HG03095 (cell line): ENCODE results near the gene PRKCE.

Experiments used
- ATAC-seq: cut with Tn5 transposase; IDR thresholded peaks from one replicate; pipeline ENCODE4 v1.9.1; 2021; ENCODE audit warnings: moderate library complexity; ENCODE audit not compliant: unreplicated experiment

Gene PRKCE

GRCh38 chr2:45631319-45631718, 20.2 kb upstream of the PRKCE start:
- ATAC-seq, result no peak

GRCh38 chr2:45631955-45632354, 19.5 kb upstream of the PRKCE start:
- ATAC-seq, result no peak

- ATAC-seq, result no peak
Observed at GRCh38 chr2:45634223-45634622, 17.3 kb upstream of the PRKCE start.

- ATAC-seq, result no peak
Observed at GRCh38 chr2:45636008-45636407, 15.5 kb upstream of the PRKCE start.

GRCh38 chr2:45637440-45637839, 14.0 kb upstream of the PRKCE start:
- ATAC-seq, result no peak

GRCh38 chr2:45640576-45640975, 10.9 kb upstream of the PRKCE start:
- ATAC-seq, result no peak

- no peak for ATAC-seq
Observed at GRCh38 chr2:45643095-45643494, 8.4 kb upstream of the PRKCE start.

- ATAC-seq, result peak; percentile 83
Observed at GRCh38 chr2:45643543-45644542, 7.6 kb upstream of the PRKCE start.

- ATAC-seq, result no peak
Observed at GRCh38 chr2:45646289-45646688, 5.2 kb upstream of the PRKCE start.

GRCh38 chr2:45647356-45647755, 4.1 kb upstream of the PRKCE start:
- ATAC-seq, result no peak

- no peak for ATAC-seq
Observed at GRCh38 chr2:45647986-45648520, 3.4 kb upstream of the PRKCE start.

GRCh38 chr2:45648636-45649035, 2.8 kb upstream of the PRKCE start:
- ATAC-seq, result no peak

GRCh38 chr2:45649462-45649857, 2.0 kb upstream of the PRKCE start:
- no peak for ATAC-seq

GRCh38 chr2:45649858-45650811, 1.3 kb upstream of the PRKCE start:
- peak; percentile 36 for ATAC-seq

GRCh38 chr2:45650851-45651414, 542 bp upstream of the PRKCE start:
- peak; percentile 57 for ATAC-seq

- no peak for ATAC-seq
Observed at GRCh38 chr2:45652090-45653031, 886 bp downstream of the PRKCE start.

- ATAC-seq, result no peak
Observed at GRCh38 chr2:45653122-45653913, 1.8 kb downstream of the PRKCE start.

- no peak for ATAC-seq
Observed at GRCh38 chr2:45654250-45654649, 2.8 kb downstream of the PRKCE start.

GRCh38 chr2:45661828-45662227, 10.4 kb downstream of the PRKCE start:
- no peak for ATAC-seq
